ENCODE results near the gene CCL18. TPM values are rescaled to one million over a fixed set of nuclear protein-coding genes. Genes with fewer than 3 reads are reported as not detected.

Gene CCL18
- total RNA-seq, 6 experiments from 2014 or later, result 0.29 to 2.0 (median 0.64) TPM; not detected in 1

- H3K4me1 ChIP-seq, result peaks cover 0 to 6% (median 0%) of the 10 kb centered on the region in 4 donors
- TF ChIP-seq CTCF (IDR thresholded peaks at IDR 0.05) (no peak), POLR2A (IDR thresholded peaks at IDR 0.05) (no peak)
- H3K9me3 ChIP-seq, result no peaks in the 10 kb centered on the region
- no peak overlapping the region for H3K4me3 ChIP-seq
- WGBS (ENCODE audit: insufficient coverage, low coverage, low lambda C conversion rate, missing lambda C conversion rate), result 33% methylated on average over 3 of the region's 3 CpGs
- H3K36me3 ChIP-seq, result no peaks in the 10 kb centered on the region
- DNase-seq (no peak), ATAC-seq (peak in 3 of 4 donors; percentile 57 to 68 (median 68))
- H3K27me3 ChIP-seq, result no peaks in the 10 kb centered on the region
- H3K27ac ChIP-seq, result no peak overlapping the region
- intact Hi-C loops (cut with DNase I), result no loop called here
Observed at GRCh38 chr17:36034127-36034526, 29.9 kb upstream of the CCL18 start.

GRCh38 chr17:36036235-36036634, 27.8 kb upstream of the CCL18 start:
- H3K27me3 ChIP-seq, result no peaks in the 10 kb centered on the region
- intact Hi-C loops (cut with DNase I), result no loop called here
- no peaks in the 10 kb centered on the region for H3K36me3 ChIP-seq
- DNase-seq (no peak), ATAC-seq (peak in 1 of 4 donors; percentile 38)
- no peak overlapping the region for H3K27ac ChIP-seq
- H3K4me3 ChIP-seq, result no peak overlapping the region
- peaks cover 0 to 6% (median 0%) of the 10 kb centered on the region in 4 donors for H3K4me1 ChIP-seq
- 81% methylated on average over 4 of the region's 4 CpGs for WGBS (ENCODE audit: insufficient coverage, low coverage, low lambda C conversion rate, missing lambda C conversion rate)
- H3K9me3 ChIP-seq, result no peaks in the 10 kb centered on the region
- TF ChIP-seq POLR2A (IDR thresholded peaks at IDR 0.05) (no peak), CTCF (IDR thresholded peaks at IDR 0.05) (no peak)

DNA sequence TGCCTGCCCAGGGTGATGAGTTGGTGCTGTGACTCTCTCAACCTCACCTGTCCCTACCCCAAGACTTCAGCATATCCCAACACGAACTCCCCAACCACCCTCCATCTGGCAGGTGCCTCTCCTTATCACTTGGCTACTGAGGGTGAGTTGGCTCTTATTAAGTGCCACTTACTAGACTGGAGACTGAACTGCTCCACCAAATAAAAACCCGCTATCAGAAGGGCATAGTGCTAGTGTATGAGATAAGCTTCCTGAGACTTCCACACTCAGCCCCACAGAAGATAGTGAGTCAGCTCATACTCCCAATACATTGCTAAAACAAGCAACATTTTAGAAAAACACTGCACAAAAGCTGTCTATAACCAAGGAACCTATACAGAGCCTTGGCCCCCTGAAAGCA, 16.0 kb upstream of the CCL18 start:
- no peak for TF ChIP-seq CTCF (IDR thresholded peaks at IDR 0.05)
- TF ChIP-seq POLR2A (IDR thresholded peaks at IDR 0.05), result no peak
- Histone ChIP-seq H3K4me1 (no peaks in the 10 kb centered on the region), H3K27me3 (no peaks in the 10 kb centered on the region), H3K27ac (no peak overlapping the region), H3K9me3 (no peaks in the 10 kb centered on the region), H3K4me3 (no peak overlapping the region), H3K36me3 (no peaks in the 10 kb centered on the region)
- ATAC-seq (no peak), DNase-seq (no peak)
- intact Hi-C loops (cut with DNase I), result no loop called here
- 89% methylated on average over 1 of the region's 2 CpGs for WGBS (ENCODE audit: insufficient coverage, low coverage, low lambda C conversion rate, missing lambda C conversion rate)

DNA sequence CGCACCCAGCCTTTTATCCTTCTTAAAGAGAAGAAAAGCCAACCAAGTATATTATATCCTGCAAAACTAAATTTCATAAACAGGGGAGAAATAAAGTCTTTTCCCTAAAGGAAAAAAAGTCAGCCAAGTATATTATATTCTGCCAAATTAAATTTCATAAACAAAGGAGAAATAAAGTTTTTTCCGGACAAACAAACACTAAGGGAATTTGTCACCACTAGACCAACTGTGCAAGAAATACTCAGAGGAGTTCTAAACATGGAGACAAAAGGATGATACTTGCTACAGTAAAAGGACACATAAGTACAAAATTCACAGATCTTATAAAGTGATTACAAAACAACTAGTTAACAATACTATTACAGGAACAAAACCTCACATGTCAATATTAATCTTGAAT, 14.4 kb upstream of the CCL18 start:
- TF ChIP-seq POLR2A (IDR thresholded peaks at IDR 0.05) (no peak), CTCF (IDR thresholded peaks at IDR 0.05) (no peak)
- DNase-seq, result no peak
- WGBS (ENCODE audit: insufficient coverage, low coverage, low lambda C conversion rate, missing lambda C conversion rate), result 100% methylated on average over 2 of the region's 2 CpGs
- no peak overlapping the region for H3K27ac ChIP-seq
- no peaks in the 10 kb centered on the region for H3K4me1 ChIP-seq
- H3K9me3 ChIP-seq, result no peaks in the 10 kb centered on the region
- no peak for ATAC-seq
- H3K4me3 ChIP-seq, result no peak overlapping the region
- H3K36me3 ChIP-seq, result no peaks in the 10 kb centered on the region
- intact Hi-C loops (cut with DNase I), result no loop called here
- H3K27me3 ChIP-seq, result no peaks in the 10 kb centered on the region

GRCh38 chr17:36055171-36055570, 8.9 kb upstream of the CCL18 start:
- Histone ChIP-seq H3K9me3 (no peaks in the 10 kb centered on the region), H3K4me3 (no peak overlapping the region), H3K4me1 (no peaks in the 10 kb centered on the region), H3K27ac (no peak overlapping the region), H3K27me3 (no peaks in the 10 kb centered on the region), H3K36me3 (no peaks in the 10 kb centered on the region)
- intact Hi-C loops (cut with DNase I), result no loop called here
- 64% methylated on average over 2 of the region's 2 CpGs for WGBS (ENCODE audit: insufficient coverage, low coverage, low lambda C conversion rate, missing lambda C conversion rate)
- ATAC-seq, result no peak
- no peak for TF ChIP-seq POLR2A (IDR thresholded peaks at IDR 0.05)
- no peak for TF ChIP-seq CTCF (IDR thresholded peaks at IDR 0.05)
- no peak for DNase-seq
